ENCODE measurements around the gene NELL1. TPM values are rescaled to one million over a fixed set of nuclear protein-coding genes. Genes with fewer than 3 reads are reported as not detected.

The NELL1 gene
- total RNA-seq, 2 donors from 2014 or later: 0.19 TPM; not detected in 1

DNA sequence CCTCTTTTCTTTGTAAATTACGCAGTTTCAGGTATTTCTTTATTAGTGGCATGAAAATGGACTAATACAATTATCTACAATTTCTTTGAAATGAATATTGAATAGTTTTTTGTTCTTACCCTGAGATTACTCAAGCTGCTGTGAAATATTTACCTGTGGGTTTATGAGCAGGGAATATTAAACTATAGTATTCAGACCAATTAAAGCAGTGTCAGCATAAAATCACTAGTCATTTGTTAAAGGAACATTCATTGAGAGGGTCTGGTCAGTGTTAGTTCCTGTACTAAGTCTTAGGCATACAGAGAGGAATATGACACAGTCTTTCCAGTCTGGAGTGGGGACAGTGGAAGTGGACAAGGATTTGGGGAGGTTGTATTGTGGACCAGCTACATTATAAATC, 877.3 kb downstream of the NELL1 start:
- Histone ChIP-seq H3K36me3 (no peaks in the 10 kb centered on the region), H3K9me3 (no peaks in the 10 kb centered on the region), H3K4me1 (no peaks in the 10 kb centered on the region), H3K9ac (ENCODE audit: low read depth in 2 of 2, low read length in 2 of 2) (no peak overlapping the region), H3K27ac (no peak overlapping the region), H3K4me3 (no peak overlapping the region), H3K27me3 (no peaks in the 10 kb centered on the region)
- intact Hi-C loops (cut with DNase I): no loop called here
- DNase-seq: no peak
- TF ChIP-seq, protein P1, sequence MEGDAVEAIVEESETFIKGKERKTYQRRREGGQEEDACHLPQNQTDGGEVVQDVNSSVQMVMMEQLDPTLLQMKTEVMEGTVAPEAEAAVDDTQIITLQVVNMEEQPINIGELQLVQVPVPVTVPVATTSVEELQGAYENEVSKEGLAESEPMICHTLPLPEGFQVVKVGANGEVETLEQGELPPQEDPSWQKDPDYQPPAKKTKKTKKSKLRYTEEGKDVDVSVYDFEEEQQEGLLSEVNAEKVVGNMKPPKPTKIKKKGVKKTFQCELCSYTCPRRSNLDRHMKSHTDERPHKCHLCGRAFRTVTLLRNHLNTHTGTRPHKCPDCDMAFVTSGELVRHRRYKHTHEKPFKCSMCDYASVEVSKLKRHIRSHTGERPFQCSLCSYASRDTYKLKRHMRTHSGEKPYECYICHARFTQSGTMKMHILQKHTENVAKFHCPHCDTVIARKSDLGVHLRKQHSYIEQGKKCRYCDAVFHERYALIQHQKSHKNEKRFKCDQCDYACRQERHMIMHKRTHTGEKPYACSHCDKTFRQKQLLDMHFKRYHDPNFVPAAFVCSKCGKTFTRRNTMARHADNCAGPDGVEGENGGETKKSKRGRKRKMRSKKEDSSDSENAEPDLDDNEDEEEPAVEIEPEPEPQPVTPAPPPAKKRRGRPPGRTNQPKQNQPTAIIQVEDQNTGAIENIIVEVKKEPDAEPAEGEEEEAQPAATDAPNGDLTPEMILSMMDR (IDR thresholded peaks at IDR 0.05): no peak

DNA sequence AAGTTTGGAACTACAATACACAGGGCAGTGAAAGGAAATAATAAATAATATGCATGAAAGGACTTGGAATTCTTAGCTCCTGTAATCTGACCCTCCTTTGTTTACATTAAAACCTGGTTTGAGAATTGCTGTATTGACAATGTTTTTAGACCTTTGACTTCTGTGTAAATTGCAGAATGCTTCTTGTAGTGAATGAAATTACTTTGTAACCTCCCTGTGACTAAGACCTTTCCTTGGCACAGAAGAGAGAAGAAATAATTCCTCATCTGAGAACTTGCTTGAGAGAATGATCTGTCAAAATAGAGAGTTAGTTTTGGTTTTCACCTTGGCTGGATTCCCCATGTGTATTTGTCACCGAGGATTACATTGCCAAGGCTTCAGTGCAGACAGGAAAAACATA, 883.5 kb downstream of the NELL1 start:
- peak overlapping the region; percentile 19 for H3K27ac ChIP-seq
- TF ChIP-seq, protein P1 (IDR thresholded peaks at IDR 0.05): no peak
- H3K36me3 ChIP-seq: no peaks in the 10 kb centered on the region
- H3K9me3 ChIP-seq: no peaks in the 10 kb centered on the region
- no peaks in the 10 kb centered on the region for H3K4me1 ChIP-seq
- DNase-seq: no peak
- no peaks in the 10 kb centered on the region for H3K27me3 ChIP-seq
- H3K4me3 ChIP-seq: no peak overlapping the region
- H3K9ac ChIP-seq (ENCODE audit: low read depth in 2 of 2, low read length in 2 of 2): no peak overlapping the region
- intact Hi-C loops (cut with DNase I): no loop called here

DNA sequence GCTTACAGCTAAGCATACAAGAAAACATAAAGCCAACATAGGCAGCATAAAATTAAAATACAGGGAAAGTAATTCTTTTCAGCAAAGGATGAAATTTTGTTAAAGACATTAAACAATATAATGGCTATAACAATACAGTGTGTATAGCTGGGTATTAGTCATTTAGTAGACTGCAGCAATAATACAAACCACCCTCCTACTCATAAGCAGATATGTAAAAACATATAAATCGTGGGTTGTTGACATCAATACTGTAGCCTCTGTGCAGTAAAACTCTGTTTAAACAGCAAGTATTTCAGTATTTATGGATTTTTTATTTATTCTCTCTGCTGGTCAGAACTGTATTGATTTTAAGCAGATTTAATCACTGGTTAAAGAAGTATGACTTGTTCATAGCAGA, 884.4 kb downstream of the NELL1 start:
- Histone ChIP-seq H3K27ac (no peak overlapping the region), H3K27me3 (no peaks in the 10 kb centered on the region), H3K4me1 (no peaks in the 10 kb centered on the region), H3K36me3 (no peaks in the 10 kb centered on the region), H3K9me3 (no peaks in the 10 kb centered on the region), H3K9ac (ENCODE audit: low read depth in 2 of 2, low read length in 2 of 2) (no peak overlapping the region), H3K4me3 (no peak overlapping the region)
- intact Hi-C loops (cut with DNase I): no loop called here
- no peak for DNase-seq
- TF ChIP-seq, protein P1 (IDR thresholded peaks at IDR 0.05): no peak

DNA sequence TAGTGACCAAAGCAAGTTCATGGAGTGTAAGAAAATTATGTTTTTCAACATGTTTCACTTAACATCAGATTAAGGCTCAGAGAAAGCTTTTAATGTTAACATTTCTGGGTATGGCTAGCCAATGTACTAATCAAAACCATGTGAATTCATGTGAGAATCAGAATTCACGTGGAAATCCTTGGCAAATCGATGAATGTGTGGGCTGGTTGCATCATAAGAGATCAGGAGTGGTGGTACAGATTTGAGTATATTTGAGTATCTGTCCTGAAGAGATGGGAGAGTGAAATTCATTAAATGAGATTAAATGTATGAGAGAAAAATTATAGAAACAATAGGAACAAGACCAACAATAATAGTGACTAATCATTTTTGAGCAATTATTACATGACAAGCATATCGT, 884.9 kb downstream of the NELL1 start:
- no peak overlapping the region for H3K4me3 ChIP-seq
- no peaks in the 10 kb centered on the region for H3K4me1 ChIP-seq
- TF ChIP-seq, protein P1 (IDR thresholded peaks at IDR 0.05): no peak
- no peaks in the 10 kb centered on the region for H3K36me3 ChIP-seq
- DNase-seq: no peak
- no peaks in the 10 kb centered on the region for H3K27me3 ChIP-seq
- H3K9ac ChIP-seq (ENCODE audit: low read depth in 2 of 2, low read length in 2 of 2): no peak overlapping the region
- H3K27ac ChIP-seq: no peak overlapping the region
- intact Hi-C loops (cut with DNase I): no loop called here
- no peaks in the 10 kb centered on the region for H3K9me3 ChIP-seq

DNA sequence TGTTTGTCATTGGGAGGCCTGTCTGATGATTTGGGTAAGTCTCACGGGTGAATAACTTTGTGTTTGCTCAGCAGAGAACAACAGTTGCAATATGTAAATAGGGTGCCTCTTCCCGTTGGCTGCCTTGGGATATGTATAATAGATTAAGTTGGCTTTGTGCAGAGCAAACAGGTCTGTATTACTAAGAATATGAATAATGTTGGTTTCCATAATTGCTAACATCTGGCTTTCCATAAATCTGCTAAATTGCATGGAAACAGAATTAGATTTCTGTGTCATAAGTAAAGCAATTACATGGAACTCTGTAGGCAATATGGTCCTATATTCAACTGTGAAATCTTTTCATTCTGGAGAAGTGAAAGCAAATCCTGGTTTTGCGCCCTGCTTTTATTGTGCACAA, 887.5 kb downstream of the NELL1 start:
- no peak for DNase-seq
- H3K4me3 ChIP-seq: no peak overlapping the region
- H3K9ac ChIP-seq (ENCODE audit: low read depth in 2 of 2, low read length in 2 of 2): no peak overlapping the region
- no peaks in the 10 kb centered on the region for H3K27me3 ChIP-seq
- no peaks in the 10 kb centered on the region for H3K4me1 ChIP-seq
- H3K36me3 ChIP-seq: no peaks in the 10 kb centered on the region
- TF ChIP-seq, protein P1 (IDR thresholded peaks at IDR 0.05): no peak
- no peak overlapping the region for H3K27ac ChIP-seq
- no peaks in the 10 kb centered on the region for H3K9me3 ChIP-seq
- intact Hi-C loops (cut with DNase I): no loop called here

Data from colonic mucosa (tissue), 4 donors.